Endothelial cell of umbilical vein (primary cell): Measurements from ENCODE around the gene RAD51B. TPM values are rescaled to one million over a fixed set of nuclear protein-coding genes. Genes with fewer than 3 reads are reported as not detected.

ENCODE experiments used
- BruUV-seq: library from RNA; stranded (reverse); fragments of 400-500 nt; replicated peaks from 2 replicates; lab custom pipeline; 2021; lab: Mats Ljungman, UMichigan
- CTCF ChIA-PET: fragments of 300-600, 350-600 bp; sonication (Branson Sonifier 250); formaldehyde crosslinking; loops from one replicate; lab custom pipeline; 2021; ENCODE audit warnings: antibody characterized with exemption, inconsistent platforms; lab: Charles Lee
- POLR2A ChIA-PET: fragments of 300-600, 350-600 bp; sonication (Branson Sonifier 250); formaldehyde crosslinking; loops from one replicate; lab custom pipeline; 2021; ENCODE audit warnings: antibody characterized with exemption, inconsistent platforms; lab: Charles Lee
- DNase-seq: peaks from one replicate; pipeline ENCODE4 v3.0.0-alpha.2; 2011; ENCODE audit warnings: low read depth, low spot score
- FAIRE-seq: peaks from 2 replicates; lab custom pipeline; 2011; peaks lifted over from hg19 to GRCh38; lab: Jason Lieb, UNC
- H2AFZ ChIP-seq: 2 replicates; pipeline ENCODE4 v1.6.0; 2012; ENCODE audit warnings: low read depth, low read length, control low read depth, inconsistent platforms
- H3K27ac ChIP-seq: 2 replicates; pipeline ENCODE4 v1.5.1; 2011; ENCODE audit warnings: low read depth, mild to moderate bottlenecking, control low read depth, low read length, moderate library complexity; ENCODE audit not compliant: insufficient read depth
- H3K27me3 ChIP-seq, 2 experiments: 2 replicates each; pipeline versions ENCODE4 v1.6.0 to v1.6.1; 2011; ENCODE audit warnings: low read length in 2 of 2, mixed read lengths in 1 of 2; ENCODE audit not compliant: control insufficient read depth in 2 of 2, insufficient read depth in 2 of 2
- H3K36me3 ChIP-seq, 2 experiments: 2 replicates in 1 of 2; 3 replicates in 1 of 2; pipeline ENCODE4 v1.5.1; 2011; ENCODE audit warnings: low read length in 2 of 2, mild to moderate bottlenecking in 1 of 2, moderate library complexity in 1 of 2; ENCODE audit not compliant: control insufficient read depth in 2 of 2, insufficient read depth in 2 of 2; ENCODE audit errors: extremely low read depth in 1 of 2
- H3K4me1 ChIP-seq: 3 replicates; pipeline ENCODE4 v1.5.1; 2011; ENCODE audit warnings: mild to moderate bottlenecking, low read length; ENCODE audit not compliant: control insufficient read depth, insufficient read depth; ENCODE audit errors: extremely low read depth
- H3K4me2 ChIP-seq: 2 replicates; pipeline ENCODE4 v1.6.1; 2011; ENCODE audit warnings: low read length, control low read depth, mixed read lengths; ENCODE audit not compliant: insufficient read depth
- H3K4me3 ChIP-seq, 3 experiments: fragments of 200-600 bp in 1 of 3; sonication (generic), shearing (Covaris generic) in 1 of 3; replicated peaks in 1 of 3; 2 replicates each; pipeline ENCODE4 v1.5.1; 2011 to 2016; ENCODE audit warnings: control low read depth in 3 of 3, low read length in 3 of 3, mild to moderate bottlenecking in 2 of 3, inconsistent platforms in 1 of 3, low read depth in 1 of 3, moderate library complexity in 1 of 3; ENCODE audit not compliant: insufficient read depth in 1 of 3
- H3K79me2 ChIP-seq: 2 replicates; pipeline ENCODE4 v1.6.0; 2012; ENCODE audit warnings: low read length, inconsistent platforms; ENCODE audit not compliant: control insufficient read depth, insufficient read depth
- H3K9ac ChIP-seq: replicated peaks from 2 replicates; pipeline ENCODE3; 2011; ENCODE audit warnings: low read length, control low read depth; ENCODE audit not compliant: insufficient read depth; ENCODE audit errors: extremely low read depth
- H3K9me1 ChIP-seq: replicated peaks from 3 replicates; pipeline ENCODE4 v1.6.0; 2011; ENCODE audit warnings: mild to moderate bottlenecking, low read length; ENCODE audit not compliant: control insufficient read depth, insufficient read depth; ENCODE audit errors: extremely low read depth
- H3K9me3 ChIP-seq: replicated peaks from 2 replicates; pipeline ENCODE4 v1.5.1; 2012; ENCODE audit warnings: low read length, inconsistent platforms; ENCODE audit not compliant: control insufficient read depth, insufficient read depth
- H4K20me1 ChIP-seq: replicated peaks from 2 replicates; pipeline ENCODE3; 2011; ENCODE audit warnings: mild to moderate bottlenecking, low read length; ENCODE audit not compliant: control insufficient read depth, insufficient read depth; ENCODE audit errors: extremely low read depth
- FOS ChIP-seq: IDR thresholded peaks from 2 replicates; pipeline ENCODE4 v1.6.1; 2011; ENCODE audit warnings: mild to moderate bottlenecking, low read length, moderate library complexity, borderline replicate concordance; ENCODE audit not compliant: insufficient read depth
- GATA2 ChIP-seq: IDR thresholded peaks from 2 replicates; pipeline ENCODE4 v1.7.0; 2011; ENCODE audit warnings: low read depth, mild to moderate bottlenecking, moderate library complexity, mixed read lengths, low read length; ENCODE audit not compliant: insufficient read length, insufficient read depth
- MAX ChIP-seq: IDR thresholded peaks from 2 replicates; pipeline ENCODE4 v1.6.1; 2011; ENCODE audit not compliant: insufficient read depth, insufficient read length
- MYC ChIP-seq: IDR thresholded peaks from one replicate; pipeline ENCODE4 v1.6.1; 2011; ENCODE audit warnings: mild to moderate bottlenecking, low read depth, low read length
- POLR2A ChIP-seq: IDR thresholded peaks from 2 replicates; pipeline ENCODE4 v1.6.1; 2012; ENCODE audit warnings: low read depth, mild to moderate bottlenecking, control low read depth, low read length
- dilution Hi-C: fragments of 300-500 bp; cut with MboI; formaldehyde crosslinking; loops from one replicate; pipeline ENCODE4 v1.15.0; 2019; ENCODE audit warnings: low sequenced_read_pairs; ENCODE audit not compliant: extremely low pct_ligation_motif_present
- intact Hi-C: fragments of 100-400 bp; cut with micrococcal nuclease; formaldehyde crosslinking; loops from one replicate; pipeline ENCODE4 v1.10.0; 2022
- polyA plus RNA-seq, 4 experiments: library from polyadenylated mRNA; depleted of rRNA in 3 of 4; stranded (reverse) in 3 of 4; unstranded in 1 of 4; fragments of >200 nt; gene quantifications; 2 replicates each; pipeline versions ENCODE4 v1.2.1 to v1.2.3, GENCODE V29; 2011 to 2012; ENCODE audit warnings: missing spikeins in 1 of 4
- total RNA-seq: library from RNA; stranded (reverse); gene quantifications from 2 replicates; pipeline ENCODE4 v1.2.3, GENCODE V29; 2021
- TF ChIP-seq, protein P1 (sequence below), 2 donors: IDR thresholded peaks; 1 replicate in 1 of 2; 2 replicates in 1 of 2; pipeline ENCODE4 v1.5.1; 2011; ENCODE audit warnings: low read length in 2 of 2, mild to moderate bottlenecking in 2 of 2, moderate library complexity in 2 of 2, control low read depth in 1 of 2, inconsistent platforms in 1 of 2, low read depth in 1 of 2; ENCODE audit not compliant: insufficient read depth in 1 of 2; ENCODE audit errors: extremely low read depth in 1 of 2

The RAD51B gene
- total and polyA plus RNA-seq, 2 donors (not counting 3 experiments of a cell fraction or from before 2014, with no cell fraction given): 3.9 to 19.0 TPM

DNA sequence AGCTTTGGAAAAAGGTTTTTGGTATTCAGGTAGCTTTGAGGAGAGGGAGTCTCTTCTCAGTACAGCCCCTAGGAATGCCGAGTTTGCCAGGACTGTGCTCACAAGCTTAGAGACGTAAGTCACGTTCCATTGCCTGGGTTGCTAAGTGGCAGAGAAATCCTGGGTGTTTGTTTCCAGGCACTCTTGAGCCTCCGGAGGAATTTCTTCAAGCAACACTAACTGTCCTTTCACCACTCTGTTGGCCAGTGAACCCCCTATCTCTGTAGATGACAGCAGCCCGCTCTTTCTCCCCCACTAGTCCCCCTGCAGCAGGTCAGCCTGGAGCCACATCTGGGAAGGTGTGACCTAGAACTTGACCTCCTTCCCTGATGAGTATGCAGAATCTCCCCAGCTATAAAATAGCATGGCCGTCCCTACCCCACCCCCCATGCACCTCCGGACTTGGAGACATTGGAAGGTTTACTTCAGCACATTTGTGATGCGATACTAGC is 810.5 kb downstream of the RAD51B start:
- no peak for FAIRE-seq
- Histone ChIP-seq H3K27ac (no peak overlapping the region), H3K9me1 (no peaks in the 10 kb centered on the region), H3K9me3 (no peaks in the 10 kb centered on the region), H3K4me1 (no peaks in the 10 kb centered on the region), H3K36me3 (no peaks in the 10 kb centered on the region), H3K79me2 (no peaks in the 10 kb centered on the region), H3K9ac (no peak overlapping the region), H4K20me1 (no peaks in the 10 kb centered on the region), H3K27me3 (no peaks in the 10 kb centered on the region), H3K4me2 (no peak overlapping the region), H3K4me3 (no peak overlapping the region), H2AFZ (no peak overlapping the region)
- ChIA-PET POLR2A (interaction anchor here (1.4 kb wide), 1 partner anchor 163 kb away, joined by 4 read pairs; the partner anchor contains the start of gene ZFP36L1), CTCF (interaction anchor here (0.8 to 1.2 kb wide), 4 partner anchors 9 to 64 kb away, joined by 3 read pairs; no protein-coding TSS in a partner anchor)
- intact Hi-C loops: no loop called here
- DNase-seq: no peak
- BruUV-seq: no TSS peak
- no peak for TF ChIP-seq MAX
- TF ChIP-seq FOS: no peak
- TF ChIP-seq, protein P1, sequence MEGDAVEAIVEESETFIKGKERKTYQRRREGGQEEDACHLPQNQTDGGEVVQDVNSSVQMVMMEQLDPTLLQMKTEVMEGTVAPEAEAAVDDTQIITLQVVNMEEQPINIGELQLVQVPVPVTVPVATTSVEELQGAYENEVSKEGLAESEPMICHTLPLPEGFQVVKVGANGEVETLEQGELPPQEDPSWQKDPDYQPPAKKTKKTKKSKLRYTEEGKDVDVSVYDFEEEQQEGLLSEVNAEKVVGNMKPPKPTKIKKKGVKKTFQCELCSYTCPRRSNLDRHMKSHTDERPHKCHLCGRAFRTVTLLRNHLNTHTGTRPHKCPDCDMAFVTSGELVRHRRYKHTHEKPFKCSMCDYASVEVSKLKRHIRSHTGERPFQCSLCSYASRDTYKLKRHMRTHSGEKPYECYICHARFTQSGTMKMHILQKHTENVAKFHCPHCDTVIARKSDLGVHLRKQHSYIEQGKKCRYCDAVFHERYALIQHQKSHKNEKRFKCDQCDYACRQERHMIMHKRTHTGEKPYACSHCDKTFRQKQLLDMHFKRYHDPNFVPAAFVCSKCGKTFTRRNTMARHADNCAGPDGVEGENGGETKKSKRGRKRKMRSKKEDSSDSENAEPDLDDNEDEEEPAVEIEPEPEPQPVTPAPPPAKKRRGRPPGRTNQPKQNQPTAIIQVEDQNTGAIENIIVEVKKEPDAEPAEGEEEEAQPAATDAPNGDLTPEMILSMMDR (IDR thresholded peaks at IDR 0.05; ENCODE audit: extremely low read depth in 1 of 2, insufficient read depth in 1 of 2, low read depth in 1 of 2, low read length in 2 of 2): no peak
- no peak for TF ChIP-seq GATA2
- no peak for TF ChIP-seq POLR2A
- no peak for TF ChIP-seq MYC
- dilution Hi-C loops: no loop called here
